GM12878 (cell line): Measurements from ENCODE around the gene CEP128. TPM values are rescaled to one million over a fixed set of nuclear protein-coding genes. Genes with fewer than 3 reads are reported as not detected.

Experiments used
- ATAC-seq: fragments of 200-7000 bp; cut with Tn5 transposase; 3 replicates; pipeline ENCODE4 v1.9.1; 2020; ENCODE audit warnings: mild to moderate bottlenecking, moderate library complexity
- BruUV-seq: library from RNA; stranded (reverse); fragments of 400-500 nt; replicated peaks from 2 replicates; lab custom pipeline; 2021; lab: Mats Ljungman, UMichigan
- CTCF ChIA-PET: fragments of 300-600 bp; sonication (Branson Sonifier 250); formaldehyde crosslinking; extraction: SDS; loops from one replicate; lab custom pipeline; 2021; ENCODE audit warnings: inconsistent platforms; lab: Yijun Ruan, JAX
- POLR2A ChIA-PET: fragments of 350-600 bp; formaldehyde crosslinking; extraction: SDS; loops from one replicate; lab custom pipeline; 2021; ENCODE audit warnings: inconsistent platforms; lab: Charles Lee
- RAD21 ChIA-PET: fragments of 300-600 bp; sonication (Branson Sonifier 250); formaldehyde crosslinking; loops from one replicate; lab custom pipeline; 2023; ENCODE audit warnings: antibody characterized with exemption; ENCODE audit not compliant: unreplicated experiment; lab: Charles Lee
- SMC1A ChIA-PET: fragments of 300-600 bp; sonication (Branson Sonifier 250); formaldehyde crosslinking; loops from one replicate; lab custom pipeline; 2023; ENCODE audit not compliant: unreplicated experiment, uncharacterized antibody; lab: Charles Lee
- DNase-seq: peaks from one replicate; pipeline ENCODE4 v3.0.0-alpha.2; 2011; ENCODE audit warnings: low read depth, low spot score
- FAIRE-seq: peaks from 3 replicates; lab custom pipeline; 2011; peaks lifted over from hg19 to GRCh38; lab: Jason Lieb, UNC
- H2AFZ ChIP-seq: 2 replicates; pipeline ENCODE4 v1.6.0; 2011; ENCODE audit warnings: low read depth, low read length, control low read depth; ENCODE audit not compliant: control insufficient read depth
- H3K27ac ChIP-seq: 2 replicates; pipeline ENCODE4 v1.5.1; 2011; ENCODE audit warnings: control low read depth; ENCODE audit not compliant: control insufficient read depth, insufficient read depth
- H3K27me3 ChIP-seq, 2 experiments: replicated peaks in 1 of 2; 2 replicates each; pipeline versions ENCODE4 v1.6.0 to v1.6.1; 2011; ENCODE audit warnings: low read length in 1 of 2; ENCODE audit not compliant: control insufficient read depth in 2 of 2, insufficient read depth in 2 of 2
- H3K36me3 ChIP-seq, 2 experiments: 2 replicates each; pipeline ENCODE4 v1.5.1; 2011; ENCODE audit warnings: low read length in 1 of 2; ENCODE audit not compliant: control insufficient read depth in 2 of 2, insufficient read depth in 2 of 2
- H3K4me1 ChIP-seq: 2 replicates; pipeline ENCODE4 v1.6.1; 2011; ENCODE audit warnings: mild to moderate bottlenecking, low read length, moderate library complexity, mixed read lengths; ENCODE audit not compliant: control insufficient read depth, insufficient read depth
- H3K4me2 ChIP-seq: 2 replicates; pipeline ENCODE4 v1.6.0; 2011; ENCODE audit warnings: control low read depth; ENCODE audit not compliant: control insufficient read depth, insufficient read depth
- H3K4me3 ChIP-seq: fragments of 200-600 bp; sonication (generic); 2 replicates; pipeline ENCODE4 v1.5.1; 2016
- H3K79me2 ChIP-seq: 2 replicates; pipeline ENCODE4 v1.6.0; 2011; ENCODE audit warnings: low read length; ENCODE audit not compliant: control insufficient read depth, insufficient read depth
- H3K9ac ChIP-seq: 2 replicates; pipeline ENCODE4 v1.8.0; 2011; ENCODE audit warnings: low read length, control low read depth, mixed read lengths; ENCODE audit not compliant: control insufficient read depth, insufficient read depth
- H3K9me3 ChIP-seq: replicated peaks from 3 replicates; pipeline ENCODE4 v1.5.1; 2011; ENCODE audit warnings: mild to moderate bottlenecking, low read length; ENCODE audit not compliant: control insufficient read depth, insufficient read depth
- H4K20me1 ChIP-seq: 2 replicates; pipeline ENCODE4 v1.6.0; 2011; ENCODE audit not compliant: control insufficient read depth, insufficient read depth
- BHLHE40 ChIP-seq, 2 experiments: fragments of 450-650 bp in 1 of 2; IDR thresholded peaks; 2 replicates each; pipeline ENCODE4 v1.6.1; 2011 to 2017; ENCODE audit warnings: low read depth in 2 of 2, borderline replicate concordance in 1 of 2, improper control_type of control experiment in 1 of 2, low read length in 1 of 2, mild to moderate bottlenecking in 1 of 2
- CHD2 ChIP-seq: IDR thresholded peaks from 2 replicates; pipeline ENCODE4 v1.6.1; 2011; ENCODE audit warnings: low read depth, low read length, improper control_type of control experiment, borderline replicate concordance
- EP300 ChIP-seq, 2 experiments: fragments of 150-350 bp in 1 of 2; IDR thresholded peaks; 2 replicates each; pipeline ENCODE4 v1.6.1; 2011 to 2012; ENCODE audit warnings: low read depth in 2 of 2, low read length in 2 of 2, borderline replicate concordance in 1 of 2, improper control_type of control experiment in 1 of 2, inconsistent platforms in 1 of 2; ENCODE audit not compliant: control insufficient read depth in 1 of 2
- IRF4 ChIP-seq: IDR thresholded peaks from 2 replicates; pipeline ENCODE4 v1.6.1; 2011; ENCODE audit warnings: low read depth, low read length
- JUNB ChIP-seq: IDR thresholded peaks from 2 replicates; pipeline ENCODE4 v1.6.1; 2016; ENCODE audit warnings: antibody characterized with exemption, mild to moderate bottlenecking
- KLF5 ChIP-seq: fragments of 450-650 bp; IDR thresholded peaks from 2 replicates; pipeline ENCODE4 v1.6.1; 2014; ENCODE audit warnings: mild to moderate bottlenecking; ENCODE audit not compliant: partially characterized antibody
- LARP7 ChIP-seq: fragments of 450-650 bp; IDR thresholded peaks from 2 replicates; pipeline ENCODE4 v1.6.1; 2017; ENCODE audit warnings: mild to moderate bottlenecking
- POLR2AphosphoS5 ChIP-seq: IDR thresholded peaks from 2 replicates; pipeline ENCODE4 v1.6.1; 2011; ENCODE audit warnings: mild to moderate bottlenecking, low read length, inconsistent platforms
- RBBP5 ChIP-seq: fragments of 200-600 bp; sonication (generic); conservative IDR thresholded peaks from 2 replicates; pipeline ENCODE4 v1.6.1; 2016
- RCOR1 ChIP-seq: conservative IDR thresholded peaks from 2 replicates; pipeline ENCODE4 v1.6.1; 2012; ENCODE audit warnings: low read depth, low read length, improper control_type of control experiment
- TBL1XR1 ChIP-seq: IDR thresholded peaks from 2 replicates; pipeline ENCODE4 v1.6.1; 2012; ENCODE audit warnings: low read depth, low read length, improper control_type of control experiment
- WGBS: methylation state at CpG from one replicate; pipeline ENCODE4 v1.1.6; 2016; ENCODE audit warnings: low lambda C conversion rate; ENCODE audit not compliant: insufficient replicate concordance, insufficient coverage; ENCODE audit errors: missing lambda C conversion rate; 5-methylcytosine and 5-hydroxymethylcytosine counted together
- in situ Hi-C: fragments of 300-500 bp; cut with MboI; formaldehyde crosslinking; loops from 9 replicates; pipeline ENCODE4 v1.14.3; 2018; ENCODE audit warnings: mixed read lengths
- intact Hi-C: fragments of 100-400 bp; cut with micrococcal nuclease; formaldehyde crosslinking; loops from one replicate; pipeline ENCODE4 v1.14.2; 2022; ENCODE audit not compliant: unreplicated experiment
- polyA plus RNA-seq, 11 experiments: library from polyadenylated mRNA; depleted of rRNA in 4 of 11; unstranded in 6 of 11; stranded (reverse) in 5 of 11; fragments of >200 nt; fragmentation: Nextera tagmentation in 4 of 11; fragmentation: Illumina TruSeq in 1 of 11; extraction: Ambion mirVana in 4 of 11; extraction: Trizol in 1 of 11; gene quantifications; 1 replicate in 1 of 11; 2 replicates in 10 of 11; pipeline versions ENCODE4 v1.2.1 to v1.2.3, GENCODE V29; 2011 to 2016; ENCODE audit warnings: inconsistent platforms in 2 of 11, missing spikeins in 2 of 11, low read depth in 1 of 11
- total RNA-seq, 4 experiments: library from RNA; depleted of rRNA in 3 of 4; stranded (reverse); fragments of >200 nt in 3 of 4; fragmentation: Illumina TruSeq in 1 of 4; extraction: Trizol in 1 of 4; gene quantifications; 2 replicates each; pipeline versions ENCODE4 v1.2.1 to v1.2.3, GENCODE V29; 2013 to 2021
- TF ChIP-seq, protein P1 (sequence below): fragments of 450-650 bp; IDR thresholded peaks from 2 replicates; pipeline ENCODE4 v1.6.1; 2017; ENCODE audit warnings: antibody characterized with exemption, mild to moderate bottlenecking, moderate library complexity
- TF ChIP-seq, protein P2 (sequence below): IDR thresholded peaks from 2 replicates; pipeline ENCODE4 v1.6.1; 2012; ENCODE audit warnings: mild to moderate bottlenecking, low read depth, low read length

CEP128 gene
- total and polyA plus RNA-seq, 10 of the 15 experiments (the other 5 are each of a cell fraction or from before 2014, with no cell fraction given) = 1.1 to 6.7 (median 3.4) TPM

- Histone ChIP-seq H3K79me2 (no peaks in the 10 kb centered on the region), H4K20me1 (no peaks in the 10 kb centered on the region), H3K9ac (no peak overlapping the region), H3K9me3 (no peaks in the 10 kb centered on the region), H3K27me3 (no peaks in the 10 kb centered on the region), H3K27ac (no peak overlapping the region)
- CTCF ChIA-PET = no interaction called here
- SMC1A ChIA-PET = no interaction called here
- RAD21 ChIA-PET = no interaction called here
- intact Hi-C loops = no loop called here
- no peak for TF ChIP-seq BHLHE40 (IDR thresholded peaks at IDR 0.05; ENCODE audit: borderline replicate concordance in 1 of 2, low read depth in 2 of 2, low read length in 1 of 2)
- TF ChIP-seq, protein P1, sequence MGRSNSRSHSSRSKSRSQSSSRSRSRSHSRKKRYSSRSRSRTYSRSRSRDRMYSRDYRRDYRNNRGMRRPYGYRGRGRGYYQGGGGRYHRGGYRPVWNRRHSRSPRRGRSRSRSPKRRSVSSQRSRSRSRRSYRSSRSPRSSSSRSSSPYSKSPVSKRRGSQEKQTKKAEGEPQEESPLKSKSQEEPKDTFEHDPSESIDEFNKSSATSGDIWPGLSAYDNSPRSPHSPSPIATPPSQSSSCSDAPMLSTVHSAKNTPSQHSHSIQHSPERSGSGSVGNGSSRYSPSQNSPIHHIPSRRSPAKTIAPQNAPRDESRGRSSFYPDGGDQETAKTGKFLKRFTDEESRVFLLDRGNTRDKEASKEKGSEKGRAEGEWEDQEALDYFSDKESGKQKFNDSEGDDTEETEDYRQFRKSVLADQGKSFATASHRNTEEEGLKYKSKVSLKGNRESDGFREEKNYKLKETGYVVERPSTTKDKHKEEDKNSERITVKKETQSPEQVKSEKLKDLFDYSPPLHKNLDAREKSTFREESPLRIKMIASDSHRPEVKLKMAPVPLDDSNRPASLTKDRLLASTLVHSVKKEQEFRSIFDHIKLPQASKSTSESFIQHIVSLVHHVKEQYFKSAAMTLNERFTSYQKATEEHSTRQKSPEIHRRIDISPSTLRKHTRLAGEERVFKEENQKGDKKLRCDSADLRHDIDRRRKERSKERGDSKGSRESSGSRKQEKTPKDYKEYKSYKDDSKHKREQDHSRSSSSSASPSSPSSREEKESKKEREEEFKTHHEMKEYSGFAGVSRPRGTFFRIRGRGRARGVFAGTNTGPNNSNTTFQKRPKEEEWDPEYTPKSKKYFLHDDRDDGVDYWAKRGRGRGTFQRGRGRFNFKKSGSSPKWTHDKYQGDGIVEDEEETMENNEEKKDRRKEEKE = no peak
- TF ChIP-seq, all 136 proteins: peak for 0
- Histone ChIP-seq H2AFZ (no peak overlapping the region), H3K36me3 (no peaks in the 10 kb centered on the region), H3K4me2 (no peak overlapping the region), H3K4me1 (no peaks in the 10 kb centered on the region), H3K4me3 (no peak overlapping the region)
- ATAC-seq (no peak), DNase-seq (no peak), FAIRE-seq (no peak)
- POLR2A ChIA-PET = no interaction called here
- BruUV-seq = no TSS peak
- WGBS = 38% methylated on average over 2 of the region's 2 CpGs
- in situ Hi-C loops = no loop called here
These were observed 278.0 kb downstream of the CEP128 start for GRCh38 chr14:80663541-80663940.

DNA sequence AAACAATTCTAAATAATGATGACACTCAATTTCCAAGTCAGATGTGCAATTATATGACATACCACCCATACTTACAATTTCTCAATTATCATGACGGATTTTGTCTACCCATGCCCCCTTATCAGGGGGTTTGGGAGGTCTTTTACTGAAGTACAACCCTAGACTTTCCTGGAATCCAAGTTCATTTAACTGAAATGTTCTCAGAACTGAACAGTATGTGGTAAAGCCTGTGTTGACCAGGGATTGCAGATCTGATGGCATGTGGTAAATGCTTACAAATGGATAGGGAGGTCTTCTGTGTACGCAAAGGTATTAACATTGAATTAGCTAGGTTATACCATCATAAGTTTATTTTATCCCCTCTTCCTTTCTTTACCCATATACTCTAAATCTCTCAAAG is 281.8 kb downstream of the CEP128 start:
- RAD21 ChIA-PET = no interaction called here
- SMC1A ChIA-PET = no interaction called here
- H3K4me3 ChIP-seq = no peak overlapping the region
- POLR2A ChIA-PET = no interaction called here
- no peak overlapping the region for H3K27ac ChIP-seq
- ATAC-seq (no peak), FAIRE-seq (no peak), DNase-seq (no peak)
- H3K27me3 ChIP-seq = no peaks in the 10 kb centered on the region
- H2AFZ ChIP-seq = no peak overlapping the region
- no peaks in the 10 kb centered on the region for H3K4me1 ChIP-seq
- in situ Hi-C loops = no loop called here
- WGBS = 43% methylated on average over 2 of the region's 2 CpGs
- H3K36me3 ChIP-seq = no peaks in the 10 kb centered on the region
- no peaks in the 10 kb centered on the region for H3K9me3 ChIP-seq
- intact Hi-C loops = no loop called here
- no peaks in the 10 kb centered on the region for H3K79me2 ChIP-seq
- H3K9ac ChIP-seq = no peak overlapping the region
- CTCF ChIA-PET = no interaction called here
- no peak overlapping the region for H3K4me2 ChIP-seq
- H4K20me1 ChIP-seq = no peaks in the 10 kb centered on the region
- BruUV-seq = no TSS peak
- TF ChIP-seq, protein P2, sequence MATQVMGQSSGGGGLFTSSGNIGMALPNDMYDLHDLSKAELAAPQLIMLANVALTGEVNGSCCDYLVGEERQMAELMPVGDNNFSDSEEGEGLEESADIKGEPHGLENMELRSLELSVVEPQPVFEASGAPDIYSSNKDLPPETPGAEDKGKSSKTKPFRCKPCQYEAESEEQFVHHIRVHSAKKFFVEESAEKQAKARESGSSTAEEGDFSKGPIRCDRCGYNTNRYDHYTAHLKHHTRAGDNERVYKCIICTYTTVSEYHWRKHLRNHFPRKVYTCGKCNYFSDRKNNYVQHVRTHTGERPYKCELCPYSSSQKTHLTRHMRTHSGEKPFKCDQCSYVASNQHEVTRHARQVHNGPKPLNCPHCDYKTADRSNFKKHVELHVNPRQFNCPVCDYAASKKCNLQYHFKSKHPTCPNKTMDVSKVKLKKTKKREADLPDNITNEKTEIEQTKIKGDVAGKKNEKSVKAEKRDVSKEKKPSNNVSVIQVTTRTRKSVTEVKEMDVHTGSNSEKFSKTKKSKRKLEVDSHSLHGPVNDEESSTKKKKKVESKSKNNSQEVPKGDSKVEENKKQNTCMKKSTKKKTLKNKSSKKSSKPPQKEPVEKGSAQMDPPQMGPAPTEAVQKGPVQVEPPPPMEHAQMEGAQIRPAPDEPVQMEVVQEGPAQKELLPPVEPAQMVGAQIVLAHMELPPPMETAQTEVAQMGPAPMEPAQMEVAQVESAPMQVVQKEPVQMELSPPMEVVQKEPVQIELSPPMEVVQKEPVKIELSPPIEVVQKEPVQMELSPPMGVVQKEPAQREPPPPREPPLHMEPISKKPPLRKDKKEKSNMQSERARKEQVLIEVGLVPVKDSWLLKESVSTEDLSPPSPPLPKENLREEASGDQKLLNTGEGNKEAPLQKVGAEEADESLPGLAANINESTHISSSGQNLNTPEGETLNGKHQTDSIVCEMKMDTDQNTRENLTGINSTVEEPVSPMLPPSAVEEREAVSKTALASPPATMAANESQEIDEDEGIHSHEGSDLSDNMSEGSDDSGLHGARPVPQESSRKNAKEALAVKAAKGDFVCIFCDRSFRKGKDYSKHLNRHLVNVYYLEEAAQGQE = no peak
- TF ChIP-seq POLR2AphosphoS5 (no peak), KLF5 (no peak), RCOR1 (no peak), EP300 (IDR thresholded peaks at IDR 0.05; ENCODE audit: borderline replicate concordance in 1 of 2, control insufficient read depth in 1 of 2, low read depth in 2 of 2, low read length in 2 of 2) (no peak), JUNB (no peak), CHD2 (no peak), IRF4 (no peak), TBL1XR1 (no peak), RBBP5 (no peak), LARP7 (no peak)
